Hepatocyte (in vitro differentiated cells): ENCODE measurements around the gene LYZL2. TPM values are rescaled to one million over a fixed set of nuclear protein-coding genes. Genes with fewer than 3 reads are reported as not detected.
A peak's percentile ranks its signal among the peaks of the same experiment; 100 is the strongest.
"Not testable (repeated sequence)": the region's sequence is repeated elsewhere in the genome, so short reads cannot be mapped to it uniquely, and the experiment has no call there.

Experiments used
- DNase-seq: peaks from one replicate; pipeline ENCODE4 v3.0.0-alpha.2; 2016; ENCODE audit warnings: low spot score
- H2AFZ ChIP-seq: fragments of 200-600 bp; sonication (generic); 2 replicates; pipeline ENCODE4 v1.6.0; 2016; ENCODE audit warnings: antibody characterized with exemption, mild to moderate bottlenecking
- H3K27ac ChIP-seq: fragments of 200-600 bp; sonication (generic); 2 replicates; pipeline ENCODE4 v1.5.1; 2016; ENCODE audit warnings: mild to moderate bottlenecking
- H3K27me3 ChIP-seq: fragments of 200-600 bp; sonication (generic); 2 replicates; pipeline ENCODE4 v1.6.1; 2016
- H3K36me3 ChIP-seq: fragments of 200-600 bp; sonication (generic); replicated peaks from 2 replicates; pipeline ENCODE4 v1.5.1; 2016; ENCODE audit warnings: low read depth; ENCODE audit not compliant: insufficient read depth
- H3K4me1 ChIP-seq: fragments of 200-600 bp; sonication (generic); 2 replicates; pipeline ENCODE4 v1.5.1; 2016; ENCODE audit warnings: mild to moderate bottlenecking, moderate library complexity; ENCODE audit not compliant: insufficient read depth
- H3K4me2 ChIP-seq: fragments of 200-600 bp; sonication (generic); 2 replicates; pipeline ENCODE4 v1.6.0; 2016
- H3K4me3 ChIP-seq: fragments of 200-600 bp; sonication (generic); 2 replicates; pipeline ENCODE4 v1.5.1; 2016; ENCODE audit warnings: mild to moderate bottlenecking
- H3K79me2 ChIP-seq: fragments of 200-600 bp; sonication (generic); 2 replicates; pipeline ENCODE4 v1.6.0; 2017; ENCODE audit warnings: mild to moderate bottlenecking
- H3K9me2 ChIP-seq: fragments of 200-600 bp; sonication (generic); replicated peaks from 2 replicates; pipeline ENCODE4 v1.6.0; 2017; ENCODE audit warnings: mild to moderate bottlenecking; ENCODE audit not compliant: insufficient read depth
- H3K9me3 ChIP-seq: fragments of 200-600 bp; sonication (generic); 2 replicates; pipeline ENCODE4 v1.5.1; 2016; ENCODE audit warnings: low read depth, mild to moderate bottlenecking
- H4K20me1 ChIP-seq: fragments of 200-600 bp; sonication (generic); 2 replicates; pipeline ENCODE4 v1.6.0; 2016; ENCODE audit warnings: mild to moderate bottlenecking; ENCODE audit not compliant: insufficient read depth, poor library complexity, severe bottlenecking
- CTCF ChIP-seq: fragments of 200-600 bp; sonication (generic); IDR thresholded peaks from 2 replicates; pipeline ENCODE4 v1.5.1; 2016; ENCODE audit warnings: antibody characterized with exemption, mild to moderate bottlenecking; ENCODE audit not compliant: poor library complexity
- EZH2 ChIP-seq: fragments of 200-600 bp; sonication (generic); IDR thresholded peaks from 2 replicates; pipeline ENCODE4 v1.6.1; 2016; ENCODE audit warnings: antibody characterized with exemption, mild to moderate bottlenecking, borderline replicate concordance
- EZH2phosphoT487 ChIP-seq: fragments of 200-600 bp; sonication (generic); IDR thresholded peaks from one replicate; pipeline ENCODE4 v1.6.1; 2018; ENCODE audit warnings: antibody characterized with exemption, mild to moderate bottlenecking, low read depth, moderate library complexity; ENCODE audit not compliant: unreplicated experiment, severe bottlenecking
- WGBS: methylation state at CpG from one replicate; pipeline ENCODE4 v1.1.6; 2016; ENCODE audit warnings: low lambda C conversion rate; ENCODE audit errors: missing lambda C conversion rate; 5-methylcytosine and 5-hydroxymethylcytosine counted together
- polyA plus RNA-seq: library from polyadenylated mRNA; unstranded; fragments of >200 nt; fragmentation: Nextera tagmentation; extraction: Ambion mirVana; gene quantifications from 2 replicates; pipeline ENCODE4 v1.2.1, GENCODE V29; 2016
- total RNA-seq: library from RNA; depleted of rRNA; stranded (reverse); fragments of >200 nt; gene quantifications from 2 replicates; pipeline ENCODE4 v1.2.3, GENCODE V29; 2014

The LYZL2 gene
- total and polyA plus RNA-seq, 2 experiments from 2014 or later = not detected

GRCh38 chr10:30647089-30647488, 17.5 kb upstream of the LYZL2 start:
- no peak for DNase-seq
- TF ChIP-seq EZH2phosphoT487 (no peak), CTCF (no peak), EZH2 (no peak)
- no peak overlapping the region for H2AFZ ChIP-seq
- no peaks in the 10 kb centered on the region for H3K9me3 ChIP-seq
- H3K79me2 ChIP-seq = no peaks in the 10 kb centered on the region
- no peaks in the 10 kb centered on the region for H3K9me2 ChIP-seq
- no peak overlapping the region for H3K4me3 ChIP-seq
- no peaks in the 10 kb centered on the region for H3K36me3 ChIP-seq
- no peak overlapping the region for H3K27ac ChIP-seq
- no peak overlapping the region for H3K4me2 ChIP-seq
- no peaks in the 10 kb centered on the region for H4K20me1 ChIP-seq
- 86% methylated on average over 8 of the region's 8 CpGs for WGBS
- no peaks in the 10 kb centered on the region for H3K4me1 ChIP-seq
- H3K27me3 ChIP-seq = no peaks in the 10 kb centered on the region

DNA sequence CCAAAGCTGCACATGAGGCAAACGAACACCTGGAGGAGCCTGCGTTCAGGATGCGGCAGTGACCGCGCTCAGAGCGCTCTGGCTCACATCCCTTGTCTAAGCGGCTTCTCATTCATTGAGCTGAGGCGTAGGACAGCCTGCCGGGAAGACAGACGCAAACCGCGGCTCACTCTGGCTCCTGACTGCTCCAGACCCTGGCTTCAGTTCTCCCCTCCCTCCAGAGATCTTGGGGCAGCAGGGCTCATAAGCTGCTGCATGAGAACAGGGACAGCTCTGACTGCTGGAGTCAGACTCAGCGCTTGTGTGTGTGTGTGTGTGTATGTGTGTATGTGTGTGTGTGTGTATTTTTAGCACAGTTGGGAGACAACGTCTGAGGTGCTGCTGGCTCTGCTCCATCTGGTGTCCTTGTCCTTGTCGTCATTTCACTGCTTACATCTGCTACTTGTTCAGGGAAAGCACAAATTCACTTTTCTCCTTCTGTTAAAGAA, 15.8 kb upstream of the LYZL2 start:
- H3K79me2 ChIP-seq = no peaks in the 10 kb centered on the region
- H3K9me2 ChIP-seq = no peaks in the 10 kb centered on the region
- H3K9me3 ChIP-seq = no peaks in the 10 kb centered on the region
- peak overlapping the region; percentile 62 for H3K4me2 ChIP-seq
- no peak overlapping the region for H3K4me3 ChIP-seq
- H3K4me1 ChIP-seq = no peaks in the 10 kb centered on the region
- no peak for TF ChIP-seq EZH2phosphoT487
- TF ChIP-seq EZH2 = no peak
- TF ChIP-seq CTCF = no peak
- H3K36me3 ChIP-seq = no peaks in the 10 kb centered on the region
- H3K27me3 ChIP-seq = no peaks in the 10 kb centered on the region
- no peak overlapping the region for H2AFZ ChIP-seq
- H3K27ac ChIP-seq = no peak overlapping the region
- peak; percentile 36 for DNase-seq
- H4K20me1 ChIP-seq = no peaks in the 10 kb centered on the region
- WGBS = 15% methylated on average over 9 of the region's 15 CpGs

- not testable (repeated sequence) for H3K9me2 ChIP-seq, H4K20me1 ChIP-seq, H3K4me1 ChIP-seq, H3K27ac ChIP-seq, H3K79me2 ChIP-seq, DNase-seq, H3K4me3 ChIP-seq, H3K9me3 ChIP-seq, H3K36me3 ChIP-seq, H3K27me3 ChIP-seq, H2AFZ ChIP-seq, H3K4me2 ChIP-seq
- WGBS = 61% methylated on average over 5 of the region's 5 CpGs
Observed at GRCh38 chr10:30644408-30644861, 14.9 kb upstream of the LYZL2 start.

- H3K4me2 ChIP-seq, H3K9me2 ChIP-seq, H3K27ac ChIP-seq: not testable (repeated sequence)
Observed at GRCh38 chr10:30643557-30644199, 14.1 kb upstream of the LYZL2 start.

DNA sequence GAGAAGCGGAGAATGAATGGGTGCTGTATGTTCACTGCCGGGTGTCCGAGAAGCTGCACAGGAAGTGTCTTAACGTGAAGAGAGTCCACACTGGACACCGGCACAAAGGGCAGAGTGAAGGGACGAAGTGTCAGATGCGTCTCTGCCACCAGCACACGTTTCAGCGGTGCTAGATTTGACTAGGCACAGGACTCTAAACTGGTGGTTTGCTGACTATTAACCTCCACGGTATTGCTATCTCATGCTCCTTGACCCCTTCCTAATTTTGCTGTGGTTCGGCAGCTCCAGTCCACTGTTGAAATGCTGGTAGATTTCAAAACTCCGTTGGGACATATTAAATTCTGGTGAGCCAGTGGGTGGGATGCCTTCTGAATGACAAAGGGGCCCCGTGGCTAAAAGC, 13.3 kb upstream of the LYZL2 start:
- H3K36me3 ChIP-seq, H3K79me2 ChIP-seq, H3K9me3 ChIP-seq, H3K27ac ChIP-seq, H2AFZ ChIP-seq, H3K4me1 ChIP-seq, DNase-seq, H3K4me3 ChIP-seq, H3K4me2 ChIP-seq, H4K20me1 ChIP-seq, H3K27me3 ChIP-seq, H3K9me2 ChIP-seq: not testable (repeated sequence)
- WGBS = 83% methylated on average over 10 of the region's 13 CpGs

More at GRCh38 chr10:30643557-30644199, 14.1 kb upstream of the LYZL2 start:
- not testable (repeated sequence) for H3K27me3 ChIP-seq, H3K9me3 ChIP-seq, H4K20me1 ChIP-seq, H3K4me1 ChIP-seq, H3K79me2 ChIP-seq, H3K36me3 ChIP-seq, DNase-seq, H2AFZ ChIP-seq, H3K4me3 ChIP-seq
- 65% methylated on average over 12 of the region's 12 CpGs for WGBS
